Fibroblast of lung (primary cell): ENCODE measurements around the gene CYB561A3.

Experiments used
- EZH2 ChIP-seq: IDR thresholded peaks from 2 replicates; pipeline ENCODE4 v1.5.1; 2012; ENCODE audit warnings: low read length, control low read depth, mild to moderate bottlenecking; ENCODE audit errors: missing control alignments
- TF ChIP-seq, protein P1 (sequence below), 2 donors: IDR thresholded peaks in 1 of 2; conservative IDR thresholded peaks in 1 of 2; 1 replicate in 1 of 2; 2 replicates in 1 of 2; pipeline ENCODE4 v1.5.1; 2011 to 2012; ENCODE audit warnings: low read length in 2 of 2, control low read depth in 1 of 2, inconsistent platforms in 1 of 2, low read depth in 1 of 2, mild to moderate bottlenecking in 1 of 2

DNA sequence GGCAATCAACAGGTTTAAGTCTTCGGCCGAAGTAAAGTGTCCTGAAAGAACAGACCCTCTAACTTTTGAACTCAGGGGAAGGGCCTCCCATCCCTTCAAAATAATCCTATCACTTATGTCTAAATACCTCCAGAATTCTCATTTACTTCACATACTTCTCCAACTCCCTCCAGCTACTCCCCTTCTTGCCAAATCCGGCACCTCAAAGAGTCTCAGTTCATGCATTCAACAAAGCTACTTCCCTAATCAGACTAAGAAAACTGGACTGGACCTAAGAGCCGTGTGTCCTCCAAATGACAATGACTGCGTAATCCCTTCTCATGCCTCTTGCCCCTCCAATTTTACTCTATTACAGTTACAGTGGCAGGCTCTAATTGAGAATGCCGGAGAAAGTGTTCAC lies 30.0 kb downstream of the CYB561A3 start:
- TF ChIP-seq, protein P1, sequence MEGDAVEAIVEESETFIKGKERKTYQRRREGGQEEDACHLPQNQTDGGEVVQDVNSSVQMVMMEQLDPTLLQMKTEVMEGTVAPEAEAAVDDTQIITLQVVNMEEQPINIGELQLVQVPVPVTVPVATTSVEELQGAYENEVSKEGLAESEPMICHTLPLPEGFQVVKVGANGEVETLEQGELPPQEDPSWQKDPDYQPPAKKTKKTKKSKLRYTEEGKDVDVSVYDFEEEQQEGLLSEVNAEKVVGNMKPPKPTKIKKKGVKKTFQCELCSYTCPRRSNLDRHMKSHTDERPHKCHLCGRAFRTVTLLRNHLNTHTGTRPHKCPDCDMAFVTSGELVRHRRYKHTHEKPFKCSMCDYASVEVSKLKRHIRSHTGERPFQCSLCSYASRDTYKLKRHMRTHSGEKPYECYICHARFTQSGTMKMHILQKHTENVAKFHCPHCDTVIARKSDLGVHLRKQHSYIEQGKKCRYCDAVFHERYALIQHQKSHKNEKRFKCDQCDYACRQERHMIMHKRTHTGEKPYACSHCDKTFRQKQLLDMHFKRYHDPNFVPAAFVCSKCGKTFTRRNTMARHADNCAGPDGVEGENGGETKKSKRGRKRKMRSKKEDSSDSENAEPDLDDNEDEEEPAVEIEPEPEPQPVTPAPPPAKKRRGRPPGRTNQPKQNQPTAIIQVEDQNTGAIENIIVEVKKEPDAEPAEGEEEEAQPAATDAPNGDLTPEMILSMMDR (conservative IDR thresholded peaks at IDR 0.05 in 1 of 2, IDR thresholded peaks at IDR 0.05 in 1 of 2; ENCODE audit: low read depth in 1 of 2, low read length in 2 of 2) = no peak
- TF ChIP-seq EZH2 = no peak
